ENCODE results near the gene OLFML1.

DNA sequence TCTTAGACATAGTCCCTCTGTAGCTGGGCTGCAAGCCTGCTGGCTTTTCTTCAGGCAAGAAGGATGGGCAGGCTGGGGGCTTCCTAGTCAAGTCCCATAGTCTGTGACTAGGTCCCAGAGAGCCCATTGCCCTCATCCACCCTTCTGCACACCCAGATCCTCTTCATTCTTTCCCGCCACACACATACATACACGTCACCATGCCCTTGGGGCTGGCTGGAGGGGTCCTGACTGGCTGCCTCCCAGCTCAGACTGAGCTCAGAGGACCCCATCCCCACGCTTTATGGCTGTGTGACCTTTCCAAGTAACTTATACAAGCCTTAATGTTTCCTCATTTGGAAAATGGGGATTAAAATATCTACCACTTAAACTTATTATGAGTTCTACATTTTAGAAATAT lies 14.9 kb downstream of the OLFML1 start:
- TF ChIP-seq, protein P1, sequence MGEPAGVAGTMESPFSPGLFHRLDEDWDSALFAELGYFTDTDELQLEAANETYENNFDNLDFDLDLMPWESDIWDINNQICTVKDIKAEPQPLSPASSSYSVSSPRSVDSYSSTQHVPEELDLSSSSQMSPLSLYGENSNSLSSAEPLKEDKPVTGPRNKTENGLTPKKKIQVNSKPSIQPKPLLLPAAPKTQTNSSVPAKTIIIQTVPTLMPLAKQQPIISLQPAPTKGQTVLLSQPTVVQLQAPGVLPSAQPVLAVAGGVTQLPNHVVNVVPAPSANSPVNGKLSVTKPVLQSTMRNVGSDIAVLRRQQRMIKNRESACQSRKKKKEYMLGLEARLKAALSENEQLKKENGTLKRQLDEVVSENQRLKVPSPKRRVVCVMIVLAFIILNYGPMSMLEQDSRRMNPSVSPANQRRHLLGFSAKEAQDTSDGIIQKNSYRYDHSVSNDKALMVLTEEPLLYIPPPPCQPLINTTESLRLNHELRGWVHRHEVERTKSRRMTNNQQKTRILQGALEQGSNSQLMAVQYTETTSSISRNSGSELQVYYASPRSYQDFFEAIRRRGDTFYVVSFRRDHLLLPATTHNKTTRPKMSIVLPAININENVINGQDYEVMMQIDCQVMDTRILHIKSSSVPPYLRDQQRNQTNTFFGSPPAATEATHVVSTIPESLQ (CRISPR knock-in tag; IDR thresholded peaks at IDR 0.05): no peak
- TF ChIP-seq, protein P2, sequence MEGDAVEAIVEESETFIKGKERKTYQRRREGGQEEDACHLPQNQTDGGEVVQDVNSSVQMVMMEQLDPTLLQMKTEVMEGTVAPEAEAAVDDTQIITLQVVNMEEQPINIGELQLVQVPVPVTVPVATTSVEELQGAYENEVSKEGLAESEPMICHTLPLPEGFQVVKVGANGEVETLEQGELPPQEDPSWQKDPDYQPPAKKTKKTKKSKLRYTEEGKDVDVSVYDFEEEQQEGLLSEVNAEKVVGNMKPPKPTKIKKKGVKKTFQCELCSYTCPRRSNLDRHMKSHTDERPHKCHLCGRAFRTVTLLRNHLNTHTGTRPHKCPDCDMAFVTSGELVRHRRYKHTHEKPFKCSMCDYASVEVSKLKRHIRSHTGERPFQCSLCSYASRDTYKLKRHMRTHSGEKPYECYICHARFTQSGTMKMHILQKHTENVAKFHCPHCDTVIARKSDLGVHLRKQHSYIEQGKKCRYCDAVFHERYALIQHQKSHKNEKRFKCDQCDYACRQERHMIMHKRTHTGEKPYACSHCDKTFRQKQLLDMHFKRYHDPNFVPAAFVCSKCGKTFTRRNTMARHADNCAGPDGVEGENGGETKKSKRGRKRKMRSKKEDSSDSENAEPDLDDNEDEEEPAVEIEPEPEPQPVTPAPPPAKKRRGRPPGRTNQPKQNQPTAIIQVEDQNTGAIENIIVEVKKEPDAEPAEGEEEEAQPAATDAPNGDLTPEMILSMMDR (IDR thresholded peaks at IDR 0.05): no peak
- TF ChIP-seq TEAD4 (CRISPR knock-in tag; IDR thresholded peaks at IDR 0.05) (no peak), ZNF138 (CRISPR knock-in tag; conservative IDR thresholded peaks at IDR 0.05) (no peak), NR1H2 (CRISPR knock-in tag; IDR thresholded peaks at IDR 0.05) (no peak), ELF4 (CRISPR knock-in tag; IDR thresholded peaks at IDR 0.05; ENCODE audit: low read depth) (no peak), FOXK1 (CRISPR knock-in tag; IDR thresholded peaks at IDR 0.05) (no peak)
- TF ChIP-seq, protein P3, sequence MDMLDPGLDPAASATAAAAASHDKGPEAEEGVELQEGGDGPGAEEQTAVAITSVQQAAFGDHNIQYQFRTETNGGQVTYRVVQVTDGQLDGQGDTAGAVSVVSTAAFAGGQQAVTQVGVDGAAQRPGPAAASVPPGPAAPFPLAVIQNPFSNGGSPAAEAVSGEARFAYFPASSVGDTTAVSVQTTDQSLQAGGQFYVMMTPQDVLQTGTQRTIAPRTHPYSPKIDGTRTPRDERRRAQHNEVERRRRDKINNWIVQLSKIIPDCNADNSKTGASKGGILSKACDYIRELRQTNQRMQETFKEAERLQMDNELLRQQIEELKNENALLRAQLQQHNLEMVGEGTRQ (CRISPR knock-in tag; IDR thresholded peaks at IDR 0.05): no peak
